GM18951 (cell line): ENCODE data around the gene MED27.

Experiments used
- POLR2A ChIP-seq: IDR thresholded peaks from 4 replicates; pipeline ENCODE4 v1.6.1; 2011; ENCODE audit warnings: mild to moderate bottlenecking; ENCODE audit not compliant: insufficient read length, insufficient read depth; ENCODE audit errors: extremely low read depth
- in situ Hi-C: fragments of 300-500 bp; cut with MboI; formaldehyde crosslinking; loops from one replicate; pipeline ENCODE4 v1.12.0; 2022; ENCODE audit warnings: low sequenced_read_pairs, mixed read lengths, inconsistent platforms; ENCODE audit not compliant: unreplicated experiment

Gene MED27

GRCh38 chr9:132099167-132099566, 19.5 kb upstream of the MED27 start:
- in situ Hi-C loops: no loop called here
- no peak for TF ChIP-seq POLR2A

GRCh38 chr9:132094314-132094791, 14.7 kb upstream of the MED27 start:
- TF ChIP-seq POLR2A: no peak
- in situ Hi-C loops: no loop called here

GRCh38 chr9:132090771-132091170, 11.1 kb upstream of the MED27 start:
- in situ Hi-C loops: no loop called here
- no peak for TF ChIP-seq POLR2A

- TF ChIP-seq POLR2A: no peak
- in situ Hi-C loops: no loop called here
These were observed 7.9 kb upstream of the MED27 start for GRCh38 chr9:132087438-132088030.

GRCh38 chr9:132082188-132082587, 2.5 kb upstream of the MED27 start:
- no peak for TF ChIP-seq POLR2A
- in situ Hi-C loops: no loop called here

GRCh38 chr9:132078699-132079356, 839 bp downstream of the MED27 start:
- in situ Hi-C loops: no loop called here
- no peak for TF ChIP-seq POLR2A

- TF ChIP-seq POLR2A: no peak
- in situ Hi-C loops: no loop called here
These were observed 1.6 kb downstream of the MED27 start for GRCh38 chr9:132077881-132078698.

GRCh38 chr9:132075853-132076252, 3.8 kb downstream of the MED27 start:
- in situ Hi-C loops: no loop called here
- TF ChIP-seq POLR2A: no peak

- TF ChIP-seq POLR2A: no peak
These were observed 4.9 kb downstream of the MED27 start for GRCh38 chr9:132074736-132075135.

GRCh38 chr9:132071847-132072507, 7.7 kb downstream of the MED27 start:
- TF ChIP-seq POLR2A: no peak

More at GRCh38 chr9:132074736-132075135, 4.9 kb downstream of the MED27 start:
- in situ Hi-C loops: no loop called here

GRCh38 chr9:132069046-132069898, 10.4 kb downstream of the MED27 start:
- no peak for TF ChIP-seq POLR2A
- in situ Hi-C loops: no loop called here

More at GRCh38 chr9:132071847-132072507, 7.7 kb downstream of the MED27 start:
- in situ Hi-C loops: no loop called here

GRCh38 chr9:132068605-132069004, 11.1 kb downstream of the MED27 start:
- in situ Hi-C loops: no loop called here
- TF ChIP-seq POLR2A: no peak

- in situ Hi-C loops: no loop called here
- no peak for TF ChIP-seq POLR2A
These were observed 13.2 kb downstream of the MED27 start for GRCh38 chr9:132066511-132066910.

GRCh38 chr9:132066057-132066456, 13.6 kb downstream of the MED27 start:
- in situ Hi-C loops: no loop called here
- no peak for TF ChIP-seq POLR2A
